G401 (cell line): Measurements from ENCODE around the gene HNRNPUL2. TPM values are rescaled to one million over a fixed set of nuclear protein-coding genes. Genes with fewer than 3 reads are reported as not detected.
"Not testable (repeated sequence)": the region's sequence is repeated elsewhere in the genome, so short reads cannot be mapped to it uniquely, and the experiment has no call there.

ENCODE experiments used
- DNase-seq: peaks from one replicate; pipeline ENCODE4 v3.0.0-alpha.2; 2015; ENCODE audit warnings: low spot score
- in situ Hi-C: cut with HindIII; loops from 2 replicates; pipeline ENCODE4 v1.10.0; 2016; ENCODE audit warnings: low sequenced_read_pairs, mixed read lengths
- total RNA-seq: library from RNA; depleted of rRNA; stranded (reverse); fragments of >200 nt; shearing (Covaris generic); gene quantifications from 2 replicates; pipeline ENCODE4 v1.2.3, GENCODE V29; 2014; rRNA removed

The HNRNPUL2 gene
- total RNA-seq, 1 experiment from 2014 or later = 14.9 TPM

- no peak for DNase-seq
- in situ Hi-C loops = no loop called here
Measured at GRCh38 chr11:62676698-62677097, 50.6 kb downstream of the HNRNPUL2 start.

- in situ Hi-C loops, DNase-seq: not testable (repeated sequence)
Measured at GRCh38 chr11:62675415-62675814, 51.8 kb downstream of the HNRNPUL2 start.

GRCh38 chr11:62673196-62673525, 54.1 kb downstream of the HNRNPUL2 start:
- DNase-seq = no peak
- in situ Hi-C loops = loop anchor here (5.0 kb wide), 2 partner anchors 39 to 76 kb away; no protein-coding TSS in a partner anchor

- DNase-seq = peak; percentile 93
- in situ Hi-C loops = loop anchor here (5.0 kb wide), 2 partner anchors 41 to 74 kb away; no protein-coding TSS in a partner anchor
Measured at GRCh38 chr11:62671608-62672389, 55.5 kb downstream of the HNRNPUL2 start, which contains the start of the genes LBHD1 and UQCC3. LBHD1 (minus strand) TSS chr11:62672267; CDS start chr11:62670031, 2,236 bp downstream. UQCC3 (plus strand) TSS chr11:62671673; CDS start chr11:62671746, 73 bp downstream.

- in situ Hi-C loops = loop anchor here (5.0 kb wide), 2 partner anchors 41 to 74 kb away; no protein-coding TSS in a partner anchor
- no peak for DNase-seq
Measured at GRCh38 chr11:62671236-62671607, 56.0 kb downstream of the HNRNPUL2 start.

- no peak for DNase-seq
- in situ Hi-C loops = loop anchor here (5.0 kb wide), 2 partner anchors 43 to 72 kb away; no protein-coding TSS in a partner anchor
Measured at GRCh38 chr11:62669420-62670161, 57.7 kb downstream of the HNRNPUL2 start.

- DNase-seq = no peak
- in situ Hi-C loops = no loop called here
Measured at GRCh38 chr11:62667460-62667859, 59.8 kb downstream of the HNRNPUL2 start.

- in situ Hi-C loops = no loop called here
Measured at GRCh38 chr11:62666259-62666926, 60.9 kb downstream of the HNRNPUL2 start.

GRCh38 chr11:62665599-62666258, 61.5 kb downstream of the HNRNPUL2 start:
- peak; percentile 71 for DNase-seq
- in situ Hi-C loops = no loop called here

More at GRCh38 chr11:62666259-62666926, 60.9 kb downstream of the HNRNPUL2 start:
- DNase-seq = no peak

- DNase-seq = peak; percentile 95
- in situ Hi-C loops = no loop called here
Measured at GRCh38 chr11:62665075-62665598, 62.1 kb downstream of the HNRNPUL2 start, which contains the start of the genes C11orf98 and CSKMT. C11orf98 (minus strand) TSS chr11:62665210; CDS start chr11:62665169, 41 bp downstream. CSKMT (plus strand) TSS chr11:62665312; CDS start chr11:62665880, 568 bp downstream.

GRCh38 chr11:62664405-62665074, 62.7 kb downstream of the HNRNPUL2 start:
- DNase-seq = peak; percentile 71
- in situ Hi-C loops = no loop called here

Other genes with a start within 250 kb of the HNRNPUL2 start
- gene AHNAK, start 180.7 kb downstream of the HNRNPUL2 start, total RNA-seq = 161 and 197 TPM in 2 replicates
- gene EEF1G, start 153.6 kb downstream of the HNRNPUL2 start, total RNA-seq = 3,525 and 3,828 TPM in 2 replicates
- 16.5 and 17.6 TPM in 2 replicates for gene TUT1, start 135.9 kb downstream of the HNRNPUL2 start, total RNA-seq
- 190 and 224 TPM in 2 replicates for gene MTA2, start 125.6 kb downstream of the HNRNPUL2 start, total RNA-seq
- 33.2 and 55.7 TPM in 2 replicates for gene EML3, start 114.7 kb downstream of the HNRNPUL2 start, total RNA-seq
- 14.2 and 14.9 TPM in 2 replicates for gene ROM1, start 114.2 kb downstream of the HNRNPUL2 start, total RNA-seq
- 58.5 and 67.4 TPM in 2 replicates for gene B3GAT3, start 105.5 kb downstream of the HNRNPUL2 start, total RNA-seq
- gene GANAB, start 80.8 kb downstream of the HNRNPUL2 start, total RNA-seq = 289 and 394 TPM in 2 replicates
- gene INTS5, start 74.2 kb downstream of the HNRNPUL2 start, total RNA-seq = 30.0 and 33.5 TPM in 2 replicates
- 117 and 157 TPM in 2 replicates for gene C11orf98, start 62.2 kb downstream of the HNRNPUL2 start, total RNA-seq
- 12.7 and 13.5 TPM in 2 replicates for gene CSKMT, start 62.1 kb downstream of the HNRNPUL2 start, total RNA-seq
- 23.0 and 28.7 TPM in 2 replicates for gene UQCC3, start 55.8 kb downstream of the HNRNPUL2 start, total RNA-seq
- 1.8 and 3.7 TPM in 2 replicates for gene LBHD1, start 55.2 kb downstream of the HNRNPUL2 start, total RNA-seq
- 139 and 203 TPM in 2 replicates for gene UBXN1, start 48.4 kb downstream of the HNRNPUL2 start, total RNA-seq
- gene LRRN4CL, start 37.9 kb downstream of the HNRNPUL2 start, total RNA-seq = 0.07 and 0.12 TPM in 2 replicates
- 48.7 and 59.6 TPM in 2 replicates for gene BSCL2, start 20.0 kb downstream of the HNRNPUL2 start, total RNA-seq
- gene GNG3, start 19.8 kb downstream of the HNRNPUL2 start, total RNA-seq = 0.14 TPM in 1 of 2 replicates, not detected in the other
- 34.3 and 47.2 TPM in 2 replicates for gene TTC9C, start 1.0 kb upstream of the HNRNPUL2 start, total RNA-seq
- 10.6 and 14.1 TPM in 2 replicates for gene ZBTB3, start 26.7 kb upstream of the HNRNPUL2 start, total RNA-seq
- 96.3 and 110 TPM in 2 replicates for gene POLR2G, start 34.1 kb upstream of the HNRNPUL2 start, total RNA-seq
- gene TAF6L, start 43.9 kb upstream of the HNRNPUL2 start, total RNA-seq = 38.3 and 55.0 TPM in 2 replicates
- 33.6 and 103 TPM in 2 replicates for gene TMEM179B, start 59.9 kb upstream of the HNRNPUL2 start, total RNA-seq
- 52.9 and 55.5 TPM in 2 replicates for gene TMEM223, start 64.5 kb upstream of the HNRNPUL2 start, total RNA-seq
- gene NXF1, start 78.0 kb upstream of the HNRNPUL2 start, total RNA-seq = 10.2 and 23.3 TPM in 2 replicates
- gene STX5, start 104.6 kb upstream of the HNRNPUL2 start, total RNA-seq = 40.9 and 49.0 TPM in 2 replicates
- gene TEX54, start 105.4 kb upstream of the HNRNPUL2 start, total RNA-seq = not detected in 2 replicates
- gene WDR74, start 112.1 kb upstream of the HNRNPUL2 start, total RNA-seq = 103 and 110 TPM in 2 replicates
- gene SLC3A2, start 153.4 kb upstream of the HNRNPUL2 start, total RNA-seq = 225 and 239 TPM in 2 replicates
- not detected in 2 replicates for gene CHRM1, start 193.9 kb upstream of the HNRNPUL2 start, total RNA-seq